SU-DHL-6 (cell line): ENCODE results near the gene DBF4B.
"Not testable (repeated sequence)": the region's sequence is repeated elsewhere in the genome, so short reads cannot be mapped to it uniquely, and the experiment has no call there.

Experiments
- H2AFZ ChIP-seq: fragments of 200-600 bp; sonication (generic); 2 replicates; pipeline ENCODE4 v1.6.1; 2014; ENCODE audit warnings: low read depth, mild to moderate bottlenecking, moderate library complexity, mixed read lengths, antibody characterized with exemption, low read length; ENCODE audit not compliant: severe bottlenecking
- H3F3A ChIP-seq: fragments of 200-600 bp; shearing (Covaris generic); 2 replicates; pipeline ENCODE4 v1.6.0; 2016; ENCODE audit warnings: antibody characterized with exemption, mild to moderate bottlenecking; ENCODE audit not compliant: insufficient read depth
- H3K27ac ChIP-seq: fragments of 200-600 bp; sonication (generic); 2 replicates; pipeline ENCODE4 v1.5.1; 2016; ENCODE audit warnings: low read depth, mild to moderate bottlenecking, low read length, moderate library complexity, mixed read lengths
- H3K27me3 ChIP-seq: fragments of 200-600 bp; sonication (generic), shearing (Covaris generic); 2 replicates; pipeline ENCODE4 v1.6.0; 2014; ENCODE audit warnings: mild to moderate bottlenecking, low read length
- H3K36me3 ChIP-seq: fragments of 200-600 bp; sonication (generic); 2 replicates; pipeline ENCODE4 v1.6.1; 2014; ENCODE audit warnings: mild to moderate bottlenecking, low read length, mixed read lengths
- H3K4me2 ChIP-seq: fragments of 300-600, 200-600 bp; shearing (Covaris generic), sonication (generic); 2 replicates; pipeline ENCODE4 v1.6.0; 2014; ENCODE audit warnings: low read length, low read depth, mild to moderate bottlenecking; ENCODE audit not compliant: poor library complexity, severe bottlenecking
- H3K4me3 ChIP-seq: fragments of 200-600 bp; sonication (generic); 2 replicates; pipeline ENCODE4 v1.5.1; 2014; ENCODE audit warnings: antibody characterized with exemption, low read length, mild to moderate bottlenecking, mixed read lengths; ENCODE audit not compliant: insufficient read depth, poor library complexity, severe bottlenecking
- H3K79me2 ChIP-seq: fragments of 200-600 bp; sonication (generic); 2 replicates; pipeline ENCODE4 v1.6.1; 2014; ENCODE audit warnings: mild to moderate bottlenecking, low read length, moderate library complexity; ENCODE audit not compliant: insufficient read depth
- H3K9ac ChIP-seq: fragments of 200-600 bp; sonication (generic); 2 replicates; pipeline ENCODE4 v1.7.0; 2014; ENCODE audit warnings: mild to moderate bottlenecking, low read length
- H3K9me2 ChIP-seq: fragments of 200-600 bp; sonication (generic); replicated peaks from 2 replicates; pipeline ENCODE4 v1.6.1; 2014; ENCODE audit warnings: low read length; ENCODE audit not compliant: insufficient read depth
- H3K9me3 ChIP-seq: fragments of 200-600 bp; sonication (generic); 2 replicates; pipeline ENCODE4 v1.6.1; 2014; ENCODE audit warnings: low read length, mixed read lengths; ENCODE audit not compliant: insufficient read depth
- H4K20me1 ChIP-seq: fragments of 200-600 bp; sonication (generic); 2 replicates; pipeline ENCODE4 v1.6.1; 2014; ENCODE audit warnings: low read depth, mild to moderate bottlenecking, antibody characterized with exemption, low read length, moderate library complexity, mixed read lengths
- CTCF ChIP-seq: fragments of 200-600 bp; sonication (generic); IDR thresholded peaks from one replicate; pipeline ENCODE4 v1.5.1; 2017; ENCODE audit warnings: antibody characterized with exemption, mild to moderate bottlenecking, low read length, moderate library complexity; ENCODE audit not compliant: insufficient read depth, poor library complexity, severe bottlenecking
- EZH2phosphoT487 ChIP-seq: fragments of 200-600 bp; sonication (generic), shearing (Covaris generic); conservative IDR thresholded peaks from 2 replicates; pipeline ENCODE4 v1.6.1; 2018; ENCODE audit warnings: mild to moderate bottlenecking, antibody characterized with exemption, low read length, moderate library complexity, mixed read lengths

The DBF4B gene

GRCh38 chr17:44677136-44677535 lies 31.3 kb upstream of the DBF4B start:
- H3K79me2 ChIP-seq: no peaks in the 10 kb centered on the region
- no peaks in the 10 kb centered on the region; the same call in 1 of the 2 replicates for H4K20me1 ChIP-seq
- no peak overlapping the region for H3K4me3 ChIP-seq
- TF ChIP-seq EZH2phosphoT487: no peak
- no peak for TF ChIP-seq CTCF
- H3K27ac ChIP-seq: no peak overlapping the region
- H3K27me3 ChIP-seq: no peaks in the 10 kb centered on the region
- H2AFZ ChIP-seq: no peak overlapping the region
- H3K9me2 ChIP-seq: no peaks in the 10 kb centered on the region
- no peaks in the 10 kb centered on the region for H3K9me3 ChIP-seq
- peaks cover 14% of the 10 kb centered on the region; the same call in 1 of the 2 replicates for H3F3A ChIP-seq
- H3K36me3 ChIP-seq: peaks cover 2% of the 10 kb centered on the region; the same call in 1 of the 2 replicates
- no peak overlapping the region for H3K9ac ChIP-seq
- H3K4me2 ChIP-seq: no peak overlapping the region

GRCh38 chr17:44683303-44683702 lies 25.2 kb upstream of the DBF4B start:
- H3K9ac ChIP-seq: not testable (repeated sequence)

GRCh38 chr17:44687756-44688155 lies 20.7 kb upstream of the DBF4B start:
- Histone ChIP-seq H3K4me3 (no peak overlapping the region), H3K79me2 (peaks cover 25% of the 10 kb centered on the region), H4K20me1 (no peaks in the 10 kb centered on the region), H3K9me3 (no peaks in the 10 kb centered on the region), H3K27me3 (no peaks in the 10 kb centered on the region), H2AFZ (no peak overlapping the region), H3K9ac (no peak overlapping the region), H3K9me2 (no peaks in the 10 kb centered on the region), H3K4me2 (no peak overlapping the region), H3F3A (no peaks in the 10 kb centered on the region), H3K36me3 (no peaks in the 10 kb centered on the region), H3K27ac (no peak overlapping the region)
- TF ChIP-seq CTCF (no peak), EZH2phosphoT487 (no peak)

More at GRCh38 chr17:44683303-44683702, 25.2 kb upstream of the DBF4B start:
- not testable (repeated sequence) for H3K36me3 ChIP-seq, H3F3A ChIP-seq, H3K27ac ChIP-seq, H3K9me3 ChIP-seq, H3K9me2 ChIP-seq, H3K4me2 ChIP-seq, H3K27me3 ChIP-seq, H4K20me1 ChIP-seq, H3K4me3 ChIP-seq, H2AFZ ChIP-seq
- H3K79me2 ChIP-seq: peaks cover 12% of the 10 kb centered on the region

- H3K9me2 ChIP-seq: no peaks in the 10 kb centered on the region
- no peaks in the 10 kb centered on the region for H4K20me1 ChIP-seq
- peak overlapping the region; percentile 90; the same call in 1 of the 2 replicates for H3K9ac ChIP-seq
- H3K36me3 ChIP-seq: no peaks in the 10 kb centered on the region
- no peaks in the 10 kb centered on the region for H3K9me3 ChIP-seq
- TF ChIP-seq CTCF: no peak
- TF ChIP-seq EZH2phosphoT487: no peak
- H3K27me3 ChIP-seq: no peaks in the 10 kb centered on the region
- no peak overlapping the region for H3K4me3 ChIP-seq
- peaks cover 25% of the 10 kb centered on the region for H3K79me2 ChIP-seq
- peak overlapping the region; percentile 75 for H3K4me2 ChIP-seq
- H3K27ac ChIP-seq: no peak overlapping the region
- no peak overlapping the region for H2AFZ ChIP-seq
- no peaks in the 10 kb centered on the region for H3F3A ChIP-seq
Measured at GRCh38 chr17:44688200-44688599, 20.3 kb upstream of the DBF4B start.
